ENCODE data around the gene ITPR3. TPM values are rescaled to one million over a fixed set of nuclear protein-coding genes. Genes with fewer than 3 reads are reported as not detected.

The ITPR3 gene
- total RNA-seq (ENCODE audit: low replicate concordance) = 14.4 and 42.9 TPM in 2 replicates

GRCh38 chr6:33620856-33621710 is at the start of gene ITPR3:
ITPR3 (plus strand) TSS chr6:33621322; CDS start chr6:33621603, 281 bp downstream.

GRCh38 chr6:33579828-33580714 is 41.1 kb upstream of the ITPR3 start, which contains the start of gene BAK1:
BAK1 (minus strand) TSS chr6:33580276; CDS start chr6:33577604, 2,672 bp downstream.

GRCh38 chr6:33711140-33712129 is 90.3 kb downstream of the ITPR3 start, which contains the start of gene UQCC2:
UQCC2 (minus strand) TSS chr6:33711700; CDS start chr6:33711686, 14 bp downstream.

Other genes with a start within 250 kb of the ITPR3 start
- 0.35 and 6.0 TPM in 2 replicates for gene KIFC1, start 229.5 kb upstream of the ITPR3 start, total RNA-seq (ENCODE audit: low replicate concordance)
- 12.4 and 17.4 TPM in 2 replicates for gene PHF1, start 210.3 kb upstream of the ITPR3 start, total RNA-seq (ENCODE audit: low replicate concordance)
- 95.1 and 135 TPM in 2 replicates for gene CUTA, start 203.2 kb upstream of the ITPR3 start, total RNA-seq (ENCODE audit: low replicate concordance)
- gene SYNGAP1, start 201.3 kb upstream of the ITPR3 start, total RNA-seq (ENCODE audit: low replicate concordance) = 1.7 and 3.2 TPM in 2 replicates
- gene ZBTB9, start 166.7 kb upstream of the ITPR3 start, total RNA-seq (ENCODE audit: low replicate concordance) = 3.5 and 5.8 TPM in 2 replicates
- gene BAK1, start 41.0 kb upstream of the ITPR3 start, total RNA-seq (ENCODE audit: low replicate concordance) = 10.5 and 19.7 TPM in 2 replicates
- 14.7 and 33.9 TPM in 2 replicates for gene UQCC2, start 90.4 kb downstream of the ITPR3 start, total RNA-seq (ENCODE audit: low replicate concordance)
- 0.30 TPM in 1 of 2 replicates, not detected in the other for gene IP6K3, start 125.6 kb downstream of the ITPR3 start, total RNA-seq (ENCODE audit: low replicate concordance)
- 28.1 and 37.6 TPM in 2 replicates for gene LEMD2, start 167.8 kb downstream of the ITPR3 start, total RNA-seq (ENCODE audit: low replicate concordance)
- gene MLN, start 182.7 kb downstream of the ITPR3 start, total RNA-seq (ENCODE audit: low replicate concordance) = not detected in 2 replicates

Data from smooth muscle cell of the coronary artery (primary cell).